ENCODE measurements around the gene SGCD.
"Not testable (repeated sequence)": the region's sequence is repeated elsewhere in the genome, so short reads cannot be mapped to it uniquely, and the experiment has no call there.

Gene SGCD

GRCh38 chr5:156631005-156631404 lies 304.0 kb downstream of the SGCD start:
- no peak for TF ChIP-seq ZNF274 (IDR thresholded peaks at IDR 0.05; ENCODE audit: low read depth, low read length)
- H3K4me3 ChIP-seq (ENCODE audit: low read length): no peak overlapping the region

DNA sequence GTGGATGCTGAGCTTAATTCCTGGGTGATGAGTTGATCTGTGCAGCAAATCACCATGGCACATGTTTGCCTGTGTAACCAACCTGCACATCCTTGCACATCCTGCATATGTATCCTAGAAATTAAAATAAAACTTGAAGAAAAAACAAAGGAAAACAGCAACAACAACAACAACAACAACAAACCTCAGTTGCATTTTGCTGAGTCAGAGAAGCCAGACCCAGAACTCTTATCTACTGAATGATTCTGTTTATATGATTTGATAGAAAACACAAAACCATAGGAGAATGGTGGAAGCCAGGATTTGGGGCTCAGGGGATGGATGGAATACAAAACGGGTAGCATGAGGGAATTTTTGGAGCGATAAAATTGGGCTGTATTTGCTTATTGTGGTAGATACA lies 307.3 kb downstream of the SGCD start:
- no peak for TF ChIP-seq ZNF274 (IDR thresholded peaks at IDR 0.05; ENCODE audit: low read depth, low read length)
- H3K4me3 ChIP-seq (ENCODE audit: low read length): no peak overlapping the region

DNA sequence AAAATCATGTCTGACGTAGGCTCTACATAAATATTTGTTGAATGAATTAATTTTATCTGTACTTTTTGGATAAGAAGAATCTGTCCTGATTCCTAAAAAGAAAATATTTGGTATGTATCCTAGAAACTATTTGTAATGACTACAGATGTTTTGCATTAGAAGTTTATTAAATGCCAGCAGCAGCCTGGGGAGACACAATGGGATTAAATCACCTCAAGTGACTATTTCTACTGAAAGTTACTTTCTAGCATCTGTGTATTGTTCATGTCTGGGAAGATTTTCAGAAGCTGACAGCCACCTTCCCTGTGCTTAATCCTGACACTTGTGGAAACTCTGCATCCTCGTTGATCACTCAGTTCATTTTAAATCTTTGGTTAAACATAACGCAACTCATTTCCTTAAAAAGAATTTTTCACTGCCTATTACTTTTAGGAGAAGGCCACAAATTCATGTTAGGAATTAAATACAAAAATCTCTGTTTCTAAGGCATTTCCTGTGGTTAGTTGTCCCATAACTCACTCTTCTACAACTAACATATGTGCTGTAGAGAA lies 313.8 kb downstream of the SGCD start:
- H3K4me3 ChIP-seq (ENCODE audit: low read length): no peak overlapping the region
- TF ChIP-seq ZNF274 (IDR thresholded peaks at IDR 0.05; ENCODE audit: low read depth, low read length): no peak

GRCh38 chr5:156641686-156642085 lies 314.7 kb downstream of the SGCD start:
- TF ChIP-seq ZNF274 (IDR thresholded peaks at IDR 0.05; ENCODE audit: low read depth, low read length): no peak
- H3K4me3 ChIP-seq (ENCODE audit: low read length): no peak overlapping the region

DNA sequence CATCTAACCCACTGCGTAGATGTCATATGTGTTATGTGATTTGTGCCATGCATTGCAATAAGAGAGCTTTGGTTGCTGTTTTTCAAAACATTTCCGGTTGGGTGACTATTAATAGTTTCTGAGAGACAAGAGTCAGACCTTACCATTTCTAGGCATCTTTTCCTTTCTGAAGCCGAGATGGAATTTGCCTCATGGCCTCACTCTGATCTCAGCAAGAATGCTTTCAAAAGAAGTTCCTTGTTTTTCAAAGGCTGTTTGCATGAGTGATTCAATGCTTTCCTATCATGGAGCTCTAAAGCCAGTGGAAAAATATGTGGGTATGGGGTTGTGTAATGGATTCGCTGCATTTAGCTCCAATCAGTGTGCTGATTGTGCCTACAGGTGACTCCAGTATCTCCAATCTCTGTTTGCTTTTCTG lies 320.1 kb downstream of the SGCD start:
- H3K4me3 ChIP-seq (ENCODE audit: low read length): no peak overlapping the region
- no peak for TF ChIP-seq ZNF274 (IDR thresholded peaks at IDR 0.05; ENCODE audit: low read depth, low read length)

DNA sequence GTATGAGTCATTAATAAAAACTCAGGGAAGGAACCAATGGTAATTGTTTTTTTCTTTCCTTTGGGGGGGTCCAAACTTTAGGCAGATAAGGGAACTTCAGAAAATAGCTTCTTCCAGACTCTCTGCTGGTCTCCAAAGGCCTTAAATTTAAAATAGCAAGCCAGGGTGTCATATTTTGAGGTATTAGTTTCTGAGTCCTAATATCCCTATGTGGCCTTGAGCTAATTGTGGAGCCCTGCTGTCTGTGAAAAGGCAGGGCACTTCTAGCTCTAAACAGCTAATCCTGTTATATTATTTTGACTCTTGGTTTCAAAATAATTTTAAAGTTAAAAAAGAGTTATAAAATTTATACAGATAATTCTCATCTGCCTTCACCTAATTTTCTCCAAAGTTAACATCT lies 327.5 kb downstream of the SGCD start:
- no peak for TF ChIP-seq ZNF274 (IDR thresholded peaks at IDR 0.05; ENCODE audit: low read depth, low read length)
- no peak overlapping the region for H3K4me3 ChIP-seq (ENCODE audit: low read length)

DNA sequence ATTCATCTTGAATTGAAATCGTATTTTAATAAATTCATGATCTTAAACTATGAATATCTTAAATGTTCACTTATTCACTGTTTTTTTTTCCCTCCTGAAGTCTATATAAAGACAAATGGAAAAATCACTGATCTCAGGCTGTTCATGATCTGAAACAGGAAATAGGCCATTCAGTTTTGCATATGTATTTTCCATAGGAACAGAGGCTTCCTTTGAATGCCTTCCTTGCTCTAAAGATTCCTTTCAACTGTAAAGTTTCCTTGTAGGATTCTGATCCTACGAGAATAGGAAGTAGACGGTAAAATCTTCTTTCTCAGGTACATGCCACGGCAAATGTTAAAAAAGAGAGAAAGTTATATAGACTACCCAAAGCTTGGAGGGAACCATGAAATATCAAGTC lies 328.8 kb downstream of the SGCD start:
- H3K4me3 ChIP-seq (ENCODE audit: low read length): no peak overlapping the region
- no peak for TF ChIP-seq ZNF274 (IDR thresholded peaks at IDR 0.05; ENCODE audit: low read depth, low read length)

- H3K4me3 ChIP-seq (ENCODE audit: low read length): not testable (repeated sequence)
Measured at GRCh38 chr5:156664832-156665231, 337.9 kb downstream of the SGCD start.

DNA sequence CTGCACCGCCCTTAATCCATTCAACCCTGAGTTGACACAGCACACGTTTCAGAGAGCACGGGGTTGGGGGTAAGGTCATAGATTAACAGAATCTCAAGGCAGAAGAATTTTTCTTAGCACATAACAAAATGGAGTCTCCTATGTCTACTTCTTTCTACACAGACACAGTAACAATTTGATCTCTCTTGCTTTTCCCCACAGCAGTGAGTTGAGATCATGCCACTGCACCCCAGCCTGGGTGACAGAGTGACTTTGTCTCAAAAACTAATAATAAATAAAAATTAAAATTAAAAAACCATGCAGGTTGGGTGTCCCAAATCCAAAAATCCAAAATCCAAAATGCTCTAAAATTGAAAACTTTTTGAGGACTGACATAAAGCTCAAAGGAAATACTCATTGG lies 339.7 kb downstream of the SGCD start:
- H3K4me3 ChIP-seq (ENCODE audit: low read length): not testable (repeated sequence)

GRCh38 chr5:156667616-156668015 lies 340.7 kb downstream of the SGCD start:
- no peak overlapping the region for H3K4me3 ChIP-seq (ENCODE audit: low read length)
- TF ChIP-seq ZNF274 (IDR thresholded peaks at IDR 0.05; ENCODE audit: low read depth, low read length): no peak

GRCh38 chr5:156669416-156669815 lies 342.5 kb downstream of the SGCD start:
- H3K4me3 ChIP-seq (ENCODE audit: low read length): no peak overlapping the region
- no peak for TF ChIP-seq ZNF274 (IDR thresholded peaks at IDR 0.05; ENCODE audit: low read depth, low read length)

GRCh38 chr5:156670615-156671014 lies 343.7 kb downstream of the SGCD start:
- H3K4me3 ChIP-seq (ENCODE audit: low read length): no peak overlapping the region
- no peak for TF ChIP-seq ZNF274 (IDR thresholded peaks at IDR 0.05; ENCODE audit: low read depth, low read length)

DNA sequence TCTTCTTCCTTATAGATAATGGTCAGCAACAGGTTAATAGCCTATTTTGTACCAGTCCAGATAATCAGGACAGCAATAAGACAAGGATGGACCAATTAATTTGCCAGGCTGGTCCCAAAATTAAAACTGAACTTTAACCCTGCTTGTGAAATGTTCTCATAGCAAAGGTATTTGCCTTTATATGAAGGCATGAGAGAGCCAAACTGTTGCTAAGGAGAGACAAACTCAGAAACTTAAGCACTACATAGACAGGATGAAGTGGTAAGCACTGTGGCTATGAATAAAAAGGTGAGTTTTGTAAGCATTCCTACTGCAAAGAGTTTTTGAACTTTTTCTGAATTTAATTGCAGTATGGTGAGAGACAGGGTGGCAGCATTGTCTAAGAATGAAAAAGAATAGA lies 348.4 kb downstream of the SGCD start:
- TF ChIP-seq ZNF274 (IDR thresholded peaks at IDR 0.05; ENCODE audit: low read depth, low read length): no peak
- no peak overlapping the region for H3K4me3 ChIP-seq (ENCODE audit: low read length)

DNA sequence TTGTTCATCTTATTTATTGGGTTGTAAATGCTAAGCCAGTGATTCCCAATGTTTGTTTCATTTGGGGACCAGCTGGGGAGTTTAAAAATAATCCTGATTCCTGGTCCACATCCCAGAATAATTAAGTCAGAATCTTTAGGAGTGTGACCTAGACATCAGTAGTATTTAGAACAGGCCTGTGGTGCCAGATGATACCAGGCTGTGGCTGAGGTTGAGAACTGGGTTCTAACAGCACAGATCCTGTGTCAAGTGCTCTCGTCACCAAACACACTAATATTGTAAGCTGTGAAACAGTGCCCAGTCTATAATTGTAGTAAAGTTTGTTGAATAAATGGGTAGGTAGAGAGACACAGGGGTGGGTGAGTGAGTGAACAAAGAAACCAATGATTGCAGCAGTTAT lies 351.0 kb downstream of the SGCD start:
- H3K4me3 ChIP-seq (ENCODE audit: low read length): no peak overlapping the region
- TF ChIP-seq ZNF274 (IDR thresholded peaks at IDR 0.05; ENCODE audit: low read depth, low read length): no peak

DNA sequence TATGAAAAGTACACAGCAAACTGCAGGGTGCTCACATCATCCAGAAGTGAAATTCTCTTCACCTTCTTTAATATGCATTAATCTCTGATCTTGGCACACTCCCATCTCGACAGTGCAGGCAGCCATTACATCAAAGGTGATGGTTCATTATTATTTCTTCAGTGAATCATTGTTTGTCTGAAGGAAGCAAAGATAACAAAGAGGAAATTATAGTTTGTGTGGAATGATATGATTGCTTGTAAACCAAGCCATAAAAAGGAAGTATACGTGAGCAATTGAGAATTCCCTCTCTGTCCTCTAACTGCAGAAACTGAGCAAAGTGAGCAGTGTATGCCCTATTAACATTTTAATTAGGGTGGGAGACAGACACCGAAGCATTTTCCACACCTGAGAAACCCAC lies 351.5 kb downstream of the SGCD start:
- no peak for TF ChIP-seq ZNF274 (IDR thresholded peaks at IDR 0.05; ENCODE audit: low read depth, low read length)
- H3K4me3 ChIP-seq (ENCODE audit: low read length): no peak overlapping the region

- H3K4me3 ChIP-seq (ENCODE audit: low read length): no peak overlapping the region
- no peak for TF ChIP-seq ZNF274 (IDR thresholded peaks at IDR 0.05; ENCODE audit: low read depth, low read length)
Measured at GRCh38 chr5:156680831-156681230, 353.9 kb downstream of the SGCD start.
